ENCODE data around the gene FAM111A. TPM values are rescaled to one million over a fixed set of nuclear protein-coding genes. Genes with fewer than 3 reads are reported as not detected.

The FAM111A gene
- total RNA-seq, 2 experiments from 2014 or later = 32.8 to 34.4 TPM

DNA sequence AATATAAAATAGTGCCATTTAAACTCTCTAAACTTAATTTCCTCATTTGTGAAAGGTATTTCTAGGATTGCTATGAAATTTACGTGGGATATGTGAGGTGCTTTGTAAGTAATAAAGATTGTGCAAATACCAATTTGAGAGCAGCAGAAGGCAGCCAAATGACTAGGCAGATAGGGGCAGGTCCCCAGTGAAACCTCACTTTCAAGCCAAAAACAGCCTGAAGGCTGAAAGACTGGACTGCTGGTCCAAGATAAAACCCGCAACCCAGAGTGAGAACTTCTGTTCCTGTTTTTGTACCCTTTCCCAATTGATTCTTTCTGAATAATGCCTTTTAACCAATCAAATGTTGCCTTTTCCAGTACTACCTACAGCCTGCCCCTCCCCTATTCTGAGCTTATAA lies 36.5 kb downstream of the FAM111A start:
- no peaks in the 10 kb centered on the region for H3K4me1 ChIP-seq (ENCODE audit: insufficient read depth, low read length)
- Mint-ChIP-seq H3K27me3 (no peaks in the 10 kb centered on the region), H3K4me1 (ENCODE audit: low read depth) (peaks cover 4% of the 10 kb centered on the region), H3K4me3 (no peak overlapping the region), H3K36me3 (ENCODE audit: low read depth) (no peaks in the 10 kb centered on the region), H3K27ac (no peak overlapping the region), H3K9me3 (no peaks in the 10 kb centered on the region)
- no peak overlapping the region for H3K4me3 ChIP-seq (ENCODE audit: low read length)
- CTCF ChIA-PET = no interaction called here
- intact Hi-C loops (cut with DNase I, micrococcal nuclease) = loop anchor here in 1 of 2 experiments (10.0 kb wide), 2 partner anchors 376 to 496 kb away; no protein-coding TSS in a partner anchor
- POLR2A ChIA-PET = no interaction called here
- TF ChIP-seq, protein P1, sequence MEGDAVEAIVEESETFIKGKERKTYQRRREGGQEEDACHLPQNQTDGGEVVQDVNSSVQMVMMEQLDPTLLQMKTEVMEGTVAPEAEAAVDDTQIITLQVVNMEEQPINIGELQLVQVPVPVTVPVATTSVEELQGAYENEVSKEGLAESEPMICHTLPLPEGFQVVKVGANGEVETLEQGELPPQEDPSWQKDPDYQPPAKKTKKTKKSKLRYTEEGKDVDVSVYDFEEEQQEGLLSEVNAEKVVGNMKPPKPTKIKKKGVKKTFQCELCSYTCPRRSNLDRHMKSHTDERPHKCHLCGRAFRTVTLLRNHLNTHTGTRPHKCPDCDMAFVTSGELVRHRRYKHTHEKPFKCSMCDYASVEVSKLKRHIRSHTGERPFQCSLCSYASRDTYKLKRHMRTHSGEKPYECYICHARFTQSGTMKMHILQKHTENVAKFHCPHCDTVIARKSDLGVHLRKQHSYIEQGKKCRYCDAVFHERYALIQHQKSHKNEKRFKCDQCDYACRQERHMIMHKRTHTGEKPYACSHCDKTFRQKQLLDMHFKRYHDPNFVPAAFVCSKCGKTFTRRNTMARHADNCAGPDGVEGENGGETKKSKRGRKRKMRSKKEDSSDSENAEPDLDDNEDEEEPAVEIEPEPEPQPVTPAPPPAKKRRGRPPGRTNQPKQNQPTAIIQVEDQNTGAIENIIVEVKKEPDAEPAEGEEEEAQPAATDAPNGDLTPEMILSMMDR (IDR thresholded peaks at IDR 0.05) = no peak
- ATAC-seq (ENCODE audit: poor library complexity) (no peak), DNase-seq (no peak)
- H3K27me3 ChIP-seq (ENCODE audit: control insufficient read depth in 1 of 2, insufficient read depth in 2 of 2, low read length in 2 of 2) = no peaks in the 10 kb centered on the region
- peaks cover 0 to 4% of the 10 kb centered on the region in 2 experiments for H3K9me3 ChIP-seq (ENCODE audit: control insufficient read depth in 1 of 2, insufficient read depth in 1 of 2, low read length in 2 of 2)
- H3K27ac ChIP-seq (ENCODE audit: low read depth in 1 of 2, low read length in 2 of 2) = no peak overlapping the region
- H3K36me3 ChIP-seq (ENCODE audit: insufficient read depth, low read length) = no peaks in the 10 kb centered on the region

DNA sequence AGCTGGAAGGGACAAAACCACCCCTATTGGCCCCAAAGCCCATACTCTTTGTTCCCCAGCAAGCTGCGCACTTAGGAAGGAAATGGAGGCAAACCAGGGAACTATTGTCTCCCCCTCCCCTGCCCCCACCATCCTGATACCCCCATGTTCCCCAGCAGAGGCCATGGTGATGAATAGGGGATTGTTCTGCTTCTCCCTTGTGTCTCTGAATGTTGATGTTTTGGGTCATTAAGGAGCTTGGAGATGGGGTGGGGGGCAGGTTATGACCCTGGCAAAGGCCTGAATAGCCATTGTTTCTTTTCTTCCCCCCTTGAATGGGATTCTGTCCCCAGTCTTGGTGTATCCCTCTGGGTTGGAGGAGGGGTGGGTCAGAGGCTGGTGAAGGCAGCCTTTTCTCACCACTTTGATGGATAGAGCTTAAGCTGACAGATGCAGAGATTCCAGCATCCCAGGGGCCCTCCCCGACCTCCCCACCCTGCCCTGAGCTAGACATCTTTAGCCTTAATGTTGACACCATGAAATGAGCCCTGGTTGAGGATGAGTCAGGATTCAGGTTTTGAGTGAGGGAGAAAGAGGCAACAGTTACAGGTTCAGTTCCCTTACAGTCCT lies 37.6 kb downstream of the FAM111A start:
- Histone ChIP-seq H3K27me3 (ENCODE audit: control insufficient read depth in 1 of 2, insufficient read depth in 2 of 2, low read length in 2 of 2) (no peaks in the 10 kb centered on the region), H3K4me1 (ENCODE audit: insufficient read depth, low read length) (no peaks in the 10 kb centered on the region), H3K36me3 (ENCODE audit: insufficient read depth, low read length) (no peaks in the 10 kb centered on the region), H3K9me3 (ENCODE audit: control insufficient read depth in 1 of 2, insufficient read depth in 1 of 2, low read length in 2 of 2) (peaks cover 0 to 4% of the 10 kb centered on the region in 2 experiments), H3K27ac (ENCODE audit: low read depth in 1 of 2, low read length in 2 of 2) (no peak overlapping the region), H3K4me3 (ENCODE audit: low read length) (no peak overlapping the region)
- no peaks in the 10 kb centered on the region for H3K36me3 Mint-ChIP-seq (ENCODE audit: low read depth)
- no peak overlapping the region for H3K4me3 Mint-ChIP-seq
- TF ChIP-seq, protein P1 (IDR thresholded peaks at IDR 0.05) = no peak
- ATAC-seq (ENCODE audit: poor library complexity) (no peak), DNase-seq (no peak)
- CTCF ChIA-PET = interaction anchor here (0.8 to 1.7 kb wide), 2 partner anchors 9 to 122 kb away, joined by 3 to 18 read pairs; partner anchors contain the start of gene DTX4
- no peaks in the 10 kb centered on the region for H3K4me1 Mint-ChIP-seq (ENCODE audit: low read depth)
- POLR2A ChIA-PET = no interaction called here
- intact Hi-C loops (cut with DNase I, micrococcal nuclease) = no loop called here
- no peak overlapping the region for H3K27ac Mint-ChIP-seq
- no peaks in the 10 kb centered on the region for H3K9me3 Mint-ChIP-seq
- no peaks in the 10 kb centered on the region for H3K27me3 Mint-ChIP-seq

DNA sequence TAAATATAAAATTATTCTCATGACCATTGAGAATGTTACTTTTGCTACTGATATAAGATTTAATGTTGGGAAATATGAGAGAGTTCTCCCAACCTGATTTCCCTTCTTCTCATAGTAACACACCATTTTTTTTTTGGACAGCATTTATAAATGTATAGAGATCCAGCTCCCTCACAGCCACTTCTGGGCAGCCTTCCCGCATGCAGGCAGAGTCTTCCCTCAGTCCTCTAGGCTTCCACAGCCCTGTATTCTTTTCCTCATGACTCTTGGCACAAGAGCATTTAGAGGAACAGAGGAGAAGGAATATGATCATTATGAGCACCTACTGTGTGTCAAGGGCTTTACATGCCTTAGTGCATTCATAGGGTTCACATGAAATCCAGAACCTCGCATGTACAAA lies 38.3 kb downstream of the FAM111A start:
- H3K27ac Mint-ChIP-seq = no peak overlapping the region
- no peaks in the 10 kb centered on the region for H3K36me3 Mint-ChIP-seq (ENCODE audit: low read depth)
- H3K4me3 Mint-ChIP-seq = no peak overlapping the region
- H3K4me1 ChIP-seq (ENCODE audit: insufficient read depth, low read length) = no peaks in the 10 kb centered on the region
- DNase-seq = no peak
- H3K27me3 Mint-ChIP-seq = no peaks in the 10 kb centered on the region
- TF ChIP-seq, protein P1 (IDR thresholded peaks at IDR 0.05) = no peak
- no peaks in the 10 kb centered on the region for H3K9me3 Mint-ChIP-seq
- H3K36me3 ChIP-seq (ENCODE audit: insufficient read depth, low read length) = no peaks in the 10 kb centered on the region
- ATAC-seq (ENCODE audit: poor library complexity) = no peak
- H3K4me3 ChIP-seq (ENCODE audit: low read length) = no peak overlapping the region
- ChIA-PET CTCF (interaction anchor here (1.7 kb wide), 1 partner anchor 9 kb away, joined by 18 read pairs; the partner anchor contains the start of gene DTX4), POLR2A (no interaction called here)
- no peak overlapping the region for H3K27ac ChIP-seq (ENCODE audit: low read depth in 1 of 2, low read length in 2 of 2)
- intact Hi-C loops (cut with DNase I, micrococcal nuclease) = no loop called here
- no peaks in the 10 kb centered on the region for H3K27me3 ChIP-seq (ENCODE audit: control insufficient read depth in 1 of 2, insufficient read depth in 2 of 2, low read length in 2 of 2)
- H3K9me3 ChIP-seq (ENCODE audit: control insufficient read depth in 1 of 2, insufficient read depth in 1 of 2, low read length in 2 of 2) = peaks cover 0 to 4% of the 10 kb centered on the region in 2 experiments
- H3K4me1 Mint-ChIP-seq (ENCODE audit: low read depth) = no peaks in the 10 kb centered on the region
